Astrocyte of the cerebellum (primary cell): ENCODE measurements around the gene OCA2.
"Not testable (repeated sequence)": the region's sequence is repeated elsewhere in the genome, so short reads cannot be mapped to it uniquely, and the experiment has no call there.

ENCODE experiments used
- DNase-seq: peaks from one replicate; pipeline ENCODE4 v3.0.0-alpha.2; 2011; ENCODE audit warnings: low read depth
- H3K4me3 ChIP-seq: 2 replicates; pipeline ENCODE4 v1.5.1; 2011; ENCODE audit warnings: mild to moderate bottlenecking, low read depth, low read length, moderate library complexity
- CTCF ChIP-seq: IDR thresholded peaks from 2 replicates; pipeline ENCODE4 v1.5.1; 2012; ENCODE audit warnings: low read length, low read depth, moderate library complexity, mild to moderate bottlenecking; ENCODE audit errors: missing control alignments
- in situ Hi-C: cut with HindIII; loops from 2 replicates; pipeline ENCODE4 v1.10.0; 2017; ENCODE audit warnings: low sequenced_read_pairs

The OCA2 gene

GRCh38 chr15:28127036-28127435 is 27.9 kb upstream of the OCA2 start:
- DNase-seq, result no peak
- in situ Hi-C loops, result no loop called here
- TF ChIP-seq CTCF, result no peak

GRCh38 chr15:28125673-28126651 is 26.8 kb upstream of the OCA2 start:
- DNase-seq, result peak; percentile 59
- in situ Hi-C loops, result no loop called here
- H3K4me3 ChIP-seq, result no peak overlapping the region
- TF ChIP-seq CTCF, result peak; percentile 64

More at GRCh38 chr15:28127036-28127435, 27.9 kb upstream of the OCA2 start:
- no peak overlapping the region for H3K4me3 ChIP-seq

GRCh38 chr15:28124841-28125240 is 25.7 kb upstream of the OCA2 start:
- no peak overlapping the region for H3K4me3 ChIP-seq
- DNase-seq, result no peak
- in situ Hi-C loops, result no loop called here
- TF ChIP-seq CTCF, result no peak

DNA sequence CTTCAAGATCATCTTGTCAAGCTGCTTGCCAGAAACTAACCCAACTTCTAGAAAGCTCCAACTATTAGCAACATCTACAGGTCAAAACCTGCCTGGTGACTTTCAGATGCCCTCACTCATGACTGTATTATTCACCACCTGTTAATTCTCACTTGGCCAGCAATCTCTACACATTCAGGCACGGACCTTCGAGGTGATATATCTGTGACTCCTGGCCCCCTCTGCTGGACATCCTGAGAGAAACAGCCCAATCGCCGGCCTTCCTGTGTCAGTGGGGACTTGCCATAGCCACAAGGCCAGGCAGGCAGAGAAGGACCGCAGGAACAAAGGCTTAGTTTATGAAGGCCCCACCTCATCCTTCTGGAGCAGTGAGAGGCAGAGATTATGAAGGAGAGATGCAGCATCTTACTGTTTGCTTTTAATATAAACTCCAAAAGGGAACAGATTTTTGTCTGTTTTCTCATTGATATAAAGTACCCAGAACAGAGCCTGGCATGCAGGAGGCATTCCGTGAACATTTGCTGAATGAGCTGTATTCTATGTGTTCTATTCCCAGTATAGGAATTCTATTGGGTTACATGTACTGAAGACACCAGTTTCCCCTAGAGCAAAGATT is 24.4 kb upstream of the OCA2 start:
- H3K4me3 ChIP-seq, result no peak overlapping the region
- peak; percentile 69 for DNase-seq
- in situ Hi-C loops, result no loop called here
- peak; percentile 85 for TF ChIP-seq CTCF

- in situ Hi-C loops, result no loop called here
- TF ChIP-seq CTCF, result no peak
- no peak overlapping the region for H3K4me3 ChIP-seq
These were observed 23.2 kb upstream of the OCA2 start for GRCh38 chr15:28122038-28122949.

GRCh38 chr15:28121577-28121976 is 22.5 kb upstream of the OCA2 start:
- DNase-seq, H3K4me3 ChIP-seq, in situ Hi-C loops: not testable (repeated sequence)

More at GRCh38 chr15:28122038-28122949, 23.2 kb upstream of the OCA2 start:
- no peak for DNase-seq
